GM21423 (cell line): ENCODE results near the gene BCDIN3D.
A peak's percentile ranks its signal among the peaks of the same experiment; 100 is the strongest.
"Not testable (repeated sequence)": the region's sequence is repeated elsewhere in the genome, so short reads cannot be mapped to it uniquely, and the experiment has no call there.

ENCODE experiments used
- ATAC-seq: cut with Tn5 transposase; IDR thresholded peaks from one replicate; pipeline ENCODE4 v1.9.1; 2021; ENCODE audit warnings: mild to moderate bottlenecking, moderate library complexity; ENCODE audit not compliant: unreplicated experiment

The BCDIN3D gene

GRCh38 chr12:49842519-49843352 is at the start of gene BCDIN3D:
BCDIN3D (minus strand) TSS chr12:49843106; CDS start chr12:49843087, 19 bp downstream.
- ATAC-seq: peak; percentile 90

GRCh38 chr12:49892084-49892731 is 49.3 kb upstream of the BCDIN3D start:
- ATAC-seq: no peak

- ATAC-seq: no peak
Measured at GRCh38 chr12:49891476-49891875, 48.6 kb upstream of the BCDIN3D start.

GRCh38 chr12:49891012-49891411 is 48.1 kb upstream of the BCDIN3D start:
- no peak for ATAC-seq

GRCh38 chr12:49890096-49890461 is 47.2 kb upstream of the BCDIN3D start:
- no peak for ATAC-seq

GRCh38 chr12:49889361-49890095 is 46.6 kb upstream of the BCDIN3D start:
- no peak for ATAC-seq

- no peak for ATAC-seq
Measured at GRCh38 chr12:49888461-49889151, 45.7 kb upstream of the BCDIN3D start.

- no peak for ATAC-seq
Measured at GRCh38 chr12:49887536-49888401, 44.9 kb upstream of the BCDIN3D start.

- no peak for ATAC-seq
Measured at GRCh38 chr12:49887091-49887490, 44.2 kb upstream of the BCDIN3D start.

GRCh38 chr12:49885663-49886461 is 43.0 kb upstream of the BCDIN3D start:
- no peak for ATAC-seq

- no peak for ATAC-seq
Measured at GRCh38 chr12:49885118-49885517, 42.2 kb upstream of the BCDIN3D start.

GRCh38 chr12:49882851-49883464 is 40.1 kb upstream of the BCDIN3D start:
- no peak for ATAC-seq

- no peak for ATAC-seq
Measured at GRCh38 chr12:49882248-49882850, 39.4 kb upstream of the BCDIN3D start.

- ATAC-seq: no peak
Measured at GRCh38 chr12:49881415-49882247, 38.7 kb upstream of the BCDIN3D start.

- no peak for ATAC-seq
Measured at GRCh38 chr12:49880756-49881414, 38.0 kb upstream of the BCDIN3D start.

GRCh38 chr12:49879065-49879464 is 36.2 kb upstream of the BCDIN3D start:
- not testable (repeated sequence) for ATAC-seq

- ATAC-seq: no peak
Measured at GRCh38 chr12:49878021-49878420, 35.1 kb upstream of the BCDIN3D start.
